Breast epithelium (tissue), 4 donors: ENCODE data around the gene GNAI1. TPM values are rescaled to one million over a fixed set of nuclear protein-coding genes. Genes with fewer than 3 reads are reported as not detected.

Experiments
- DNase-seq, 2 donors: peaks; one replicate each; pipeline ENCODE4 v3.0.0-alpha.2; 2019; ENCODE audit warnings: low spot score in 2 of 2
- H3K27ac ChIP-seq, 2 donors: fragments of 200-600 bp; sonication (generic) in 1 of 2; one replicate each; pipeline ENCODE4 v1.5.1; 2016 to 2019; ENCODE audit warnings: mild to moderate bottlenecking in 1 of 2
- H3K27me3 ChIP-seq, 2 donors: fragments of 200-600 bp; sonication (generic) in 1 of 2; one replicate each; pipeline versions ENCODE4 v1.5.1 to v1.6.0; 2017 to 2019; ENCODE audit warnings: control low read depth in 1 of 2, mild to moderate bottlenecking in 1 of 2
- H3K36me3 ChIP-seq: fragments of 200-600 bp; one replicate; pipeline ENCODE4 v1.5.1; 2019
- H3K4me1 ChIP-seq, 2 donors: fragments of 200-600 bp; sonication (generic); one replicate each; pipeline ENCODE4 v1.5.1; 2016 to 2019; ENCODE audit warnings: control low read depth in 1 of 2
- H3K4me3 ChIP-seq, 3 donors: fragments of 200-600 bp; sonication (generic); 1 replicate in 2 of 3; 2 replicates in 1 of 3; pipeline ENCODE4 v1.5.1; 2016 to 2019; ENCODE audit warnings: mild to moderate bottlenecking in 3 of 3, moderate library complexity in 2 of 3
- H3K9me3 ChIP-seq, 2 donors: fragments of 200-600 bp; sonication (generic) in 1 of 2; one replicate each; pipeline ENCODE4 v1.5.1; 2016 to 2019; ENCODE audit warnings: control low read depth in 1 of 2
- POLR2A ChIP-seq: fragments of 450-650 bp; IDR thresholded peaks from one replicate; pipeline ENCODE4 v1.6.1; 2016; ENCODE audit warnings: antibody characterized with exemption, mild to moderate bottlenecking, moderate library complexity
- POLR2AphosphoS5 ChIP-seq, 3 donors: sonication (generic); formaldehyde crosslinking; IDR thresholded peaks; one replicate each; pipeline ENCODE4 v1.6.1; 2017; ENCODE audit warnings: antibody characterized with exemption in 3 of 3
- intact Hi-C: fragments of 100-400 bp; cut with DNase I; formaldehyde crosslinking; loops from one replicate; pipeline ENCODE4 v1.15.1; 2023; ENCODE audit warnings: low total_unique reads
- total RNA-seq, 3 donors: library from RNA; depleted of rRNA; stranded (reverse); fragments of >200 nt; gene quantifications; one replicate each; pipeline ENCODE4 v1.1.0, GENCODE V29; 2016
- TF ChIP-seq, protein P1 (sequence below), 3 donors: fragments of 450-650 bp; IDR thresholded peaks; one replicate each; pipeline ENCODE4 v1.5.1; 2016 to 2017; ENCODE audit warnings: antibody characterized with exemption in 3 of 3, mild to moderate bottlenecking in 3 of 3, moderate library complexity in 3 of 3

Gene GNAI1
- total RNA-seq = 10 to 100 TPM; 25.6 to 75.2 (median 27.5) TPM

DNA sequence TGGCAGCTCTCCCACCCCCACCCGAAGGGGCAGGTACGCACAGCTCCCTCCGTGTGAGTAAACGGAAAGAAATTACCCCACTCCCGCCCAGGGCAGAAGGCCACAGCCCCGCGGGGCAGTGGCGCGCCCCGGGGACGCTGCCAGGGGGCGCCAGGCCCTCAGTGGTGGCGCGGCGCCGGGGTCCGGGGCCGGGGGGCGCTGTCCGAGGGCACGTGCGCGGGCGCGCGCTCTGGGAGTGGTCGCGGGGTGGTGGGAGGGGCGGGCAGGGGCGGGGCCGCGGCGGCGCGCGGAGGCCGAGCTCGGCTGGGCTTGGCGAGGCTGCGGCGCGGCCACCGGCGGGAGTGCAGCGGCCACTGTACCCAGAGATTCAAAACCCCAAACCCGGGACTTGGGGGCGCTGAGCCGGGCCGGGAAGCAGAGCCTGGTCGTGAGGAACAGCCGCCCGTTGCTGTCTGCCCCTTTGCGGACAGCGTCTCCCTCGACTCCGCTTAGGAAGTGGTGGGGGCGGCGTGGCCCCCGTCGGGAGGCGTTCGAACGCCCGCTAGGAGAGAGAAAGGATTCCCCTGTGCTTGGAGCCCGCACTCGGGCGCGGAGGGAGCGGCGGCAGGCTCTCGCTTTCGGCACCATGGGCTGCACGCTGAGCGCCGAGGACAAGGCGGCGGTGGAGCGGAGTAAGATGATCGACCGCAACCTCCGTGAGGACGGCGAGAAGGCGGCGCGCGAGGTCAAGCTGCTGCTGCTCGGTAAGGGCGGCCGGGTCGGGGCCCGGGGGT lies at the start of gene GNAI1:
Gene GNAI1 (plus strand): TSS at position 296 of the 773 bp plus-strand sequence. CDS start 330 bp downstream, at position 626.
- DNase-seq = peak in 1 of 2 donors; percentile 23

DNA sequence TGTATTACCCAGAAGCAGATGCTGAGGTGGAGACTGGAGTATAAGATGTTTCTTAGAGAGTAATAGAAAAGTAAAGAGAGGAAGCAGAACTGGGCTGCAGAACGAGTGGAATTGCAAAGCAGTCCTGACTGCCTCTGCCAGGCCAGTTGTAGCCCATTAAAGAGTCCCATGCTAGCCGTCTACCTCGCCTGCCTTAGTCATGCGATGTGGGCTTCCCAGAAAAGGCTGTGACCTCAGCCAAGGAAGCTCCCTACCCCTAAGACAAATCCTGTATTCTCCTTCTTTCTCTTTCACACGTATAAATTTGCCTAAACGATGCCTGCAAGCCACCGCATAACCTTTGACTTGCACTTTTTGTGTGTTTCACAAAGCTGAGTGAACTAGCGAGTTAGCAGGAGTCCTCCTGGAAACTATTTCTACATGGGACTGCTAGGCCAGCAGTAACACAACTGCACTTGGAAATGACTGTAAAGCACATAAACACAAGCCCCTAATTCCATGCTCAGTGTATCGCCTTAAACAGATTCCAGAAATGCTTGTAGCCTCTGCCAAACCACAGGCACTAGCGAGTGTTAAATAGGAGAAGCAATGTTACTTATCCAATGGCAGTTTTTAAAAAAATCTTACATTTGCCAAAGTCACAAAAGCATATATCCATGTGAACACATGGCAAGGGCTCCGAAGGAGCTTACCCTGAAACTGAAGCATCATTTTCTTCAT lies 47.4 kb upstream of the GNAI1 start:
- H3K36me3 ChIP-seq = no peaks in the 10 kb centered on the region
- H3K4me3 ChIP-seq = no peak overlapping the region
- TF ChIP-seq POLR2A (no peak), POLR2AphosphoS5 (IDR thresholded peaks at IDR 0.05) (no peak)
- TF ChIP-seq, protein P1, sequence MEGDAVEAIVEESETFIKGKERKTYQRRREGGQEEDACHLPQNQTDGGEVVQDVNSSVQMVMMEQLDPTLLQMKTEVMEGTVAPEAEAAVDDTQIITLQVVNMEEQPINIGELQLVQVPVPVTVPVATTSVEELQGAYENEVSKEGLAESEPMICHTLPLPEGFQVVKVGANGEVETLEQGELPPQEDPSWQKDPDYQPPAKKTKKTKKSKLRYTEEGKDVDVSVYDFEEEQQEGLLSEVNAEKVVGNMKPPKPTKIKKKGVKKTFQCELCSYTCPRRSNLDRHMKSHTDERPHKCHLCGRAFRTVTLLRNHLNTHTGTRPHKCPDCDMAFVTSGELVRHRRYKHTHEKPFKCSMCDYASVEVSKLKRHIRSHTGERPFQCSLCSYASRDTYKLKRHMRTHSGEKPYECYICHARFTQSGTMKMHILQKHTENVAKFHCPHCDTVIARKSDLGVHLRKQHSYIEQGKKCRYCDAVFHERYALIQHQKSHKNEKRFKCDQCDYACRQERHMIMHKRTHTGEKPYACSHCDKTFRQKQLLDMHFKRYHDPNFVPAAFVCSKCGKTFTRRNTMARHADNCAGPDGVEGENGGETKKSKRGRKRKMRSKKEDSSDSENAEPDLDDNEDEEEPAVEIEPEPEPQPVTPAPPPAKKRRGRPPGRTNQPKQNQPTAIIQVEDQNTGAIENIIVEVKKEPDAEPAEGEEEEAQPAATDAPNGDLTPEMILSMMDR (IDR thresholded peaks at IDR 0.05) = no peak
- no peaks in the 10 kb centered on the region for H3K27me3 ChIP-seq
- intact Hi-C loops = no loop called here
- no peak overlapping the region for H3K27ac ChIP-seq
- no peaks in the 10 kb centered on the region for H3K4me1 ChIP-seq
- peaks cover 0 to 8% of the 10 kb centered on the region in 2 donors for H3K9me3 ChIP-seq
- no peak for DNase-seq

More for the DNA sequence above, at the start of gene GNAI1:
- peak in 2 of 3 donors; percentile 13 to 47 for TF ChIP-seq POLR2AphosphoS5 (IDR thresholded peaks at IDR 0.05)
- TF ChIP-seq POLR2A = no peak
- TF ChIP-seq, protein P1 (IDR thresholded peaks at IDR 0.05) = no peak
- Histone ChIP-seq H3K27me3 (no peaks in the 10 kb centered on the region), H3K4me1 (no peaks in the 10 kb centered on the region), H3K27ac (peak within 1 kb of the TSS; percentile 87 to 89), H3K4me3 (peak within 1 kb of the TSS; percentile 82 to 92 (median 86)), H3K9me3 (no peaks in the 10 kb centered on the region), H3K36me3 (no peaks in the 10 kb centered on the region)
- intact Hi-C loops = no loop called here

DNA sequence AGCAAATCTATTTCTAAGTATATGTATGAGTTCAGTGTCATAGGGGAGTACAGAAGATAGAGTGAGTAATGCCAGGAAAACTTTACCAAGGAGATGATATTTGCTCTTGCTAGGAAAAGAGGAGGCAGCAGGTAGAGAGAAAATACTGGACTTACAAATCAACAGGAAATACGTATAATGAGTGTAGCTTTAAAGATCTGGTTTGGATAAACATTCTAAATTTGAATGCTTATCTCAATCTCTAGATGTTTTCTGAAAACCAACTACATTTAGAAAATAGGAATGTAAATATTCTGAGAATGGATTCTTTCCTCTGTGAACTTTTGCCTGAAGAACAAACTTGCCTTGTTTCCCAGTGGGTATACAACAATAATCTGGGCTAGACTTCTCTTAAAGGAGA lies 46.9 kb upstream of the GNAI1 start:
- Histone ChIP-seq H3K4me1 (no peaks in the 10 kb centered on the region), H3K27ac (no peak overlapping the region), H3K27me3 (no peaks in the 10 kb centered on the region), H3K4me3 (no peak overlapping the region), H3K9me3 (peaks cover 0 to 8% of the 10 kb centered on the region in 2 donors), H3K36me3 (no peaks in the 10 kb centered on the region)
- no peak for DNase-seq
- TF ChIP-seq, protein P1 (IDR thresholded peaks at IDR 0.05) = no peak
- TF ChIP-seq POLR2A = no peak
- no peak for TF ChIP-seq POLR2AphosphoS5 (IDR thresholded peaks at IDR 0.05)
- intact Hi-C loops = no loop called here

DNA sequence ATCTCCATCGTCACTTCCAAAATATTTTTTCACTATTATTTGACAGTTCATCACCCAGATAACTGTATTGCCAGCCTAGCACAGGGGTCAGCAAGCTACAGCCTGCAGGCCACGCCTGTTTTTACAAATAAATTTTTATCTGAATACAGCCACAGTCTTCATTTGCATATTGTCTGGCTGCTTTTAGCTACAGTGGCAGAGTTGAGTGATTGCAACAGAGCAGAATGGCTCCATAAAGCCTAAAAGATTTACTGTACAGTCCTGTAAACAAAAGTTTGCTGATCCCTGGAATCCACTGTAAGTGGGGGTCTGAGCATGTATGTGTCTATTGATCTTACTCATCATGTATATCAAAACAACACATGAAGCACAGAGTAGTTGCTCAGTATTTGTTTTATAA lies 45.9 kb upstream of the GNAI1 start:
- H3K9me3 ChIP-seq = peaks cover 0 to 8% of the 10 kb centered on the region in 2 donors
- H3K27ac ChIP-seq = no peak overlapping the region
- H3K4me1 ChIP-seq = no peaks in the 10 kb centered on the region
- H3K4me3 ChIP-seq = no peak overlapping the region
- DNase-seq = no peak
- no peaks in the 10 kb centered on the region for H3K27me3 ChIP-seq
- intact Hi-C loops = no loop called here
- no peaks in the 10 kb centered on the region for H3K36me3 ChIP-seq
- TF ChIP-seq, protein P1 (IDR thresholded peaks at IDR 0.05) = no peak
- no peak for TF ChIP-seq POLR2A
- no peak for TF ChIP-seq POLR2AphosphoS5 (IDR thresholded peaks at IDR 0.05)

DNA sequence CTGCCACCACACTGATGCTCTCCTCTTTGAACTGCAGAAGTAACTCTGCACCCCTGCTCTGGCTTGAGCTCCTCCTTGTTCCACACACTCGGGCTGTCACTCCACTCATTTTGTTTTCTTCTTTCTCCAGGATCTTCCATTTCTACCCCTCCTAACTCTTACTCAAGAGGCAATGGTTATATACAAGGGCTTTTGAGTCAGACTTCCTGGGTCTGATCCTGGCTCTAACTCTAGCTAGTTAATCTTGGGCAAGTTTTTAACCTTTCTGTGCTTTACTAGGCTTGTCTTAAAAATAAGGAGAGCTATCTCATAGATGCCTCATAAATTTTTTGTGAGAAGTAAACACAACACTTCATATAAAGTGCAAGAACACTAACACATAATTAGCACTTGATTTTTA lies 45.3 kb upstream of the GNAI1 start:
- Histone ChIP-seq H3K36me3 (no peaks in the 10 kb centered on the region), H3K27me3 (no peaks in the 10 kb centered on the region), H3K27ac (no peak overlapping the region), H3K4me1 (no peaks in the 10 kb centered on the region), H3K9me3 (peaks cover 0 to 8% of the 10 kb centered on the region in 2 donors), H3K4me3 (no peak overlapping the region)
- intact Hi-C loops = no loop called here
- TF ChIP-seq, protein P1 (IDR thresholded peaks at IDR 0.05) = no peak
- TF ChIP-seq POLR2A = no peak
- TF ChIP-seq POLR2AphosphoS5 (IDR thresholded peaks at IDR 0.05) = no peak
- no peak for DNase-seq
